Endothelial cell of umbilical vein (primary cell): ENCODE results near the gene SOX15.

Experiments used
- EZH2 ChIP-seq: IDR thresholded peaks from 2 replicates; pipeline ENCODE4 v1.6.1; 2012; ENCODE audit warnings: borderline replicate concordance, low read depth, mild to moderate bottlenecking, moderate library complexity, low read length, inconsistent platforms; ENCODE audit not compliant: severe bottlenecking
- FOS ChIP-seq: IDR thresholded peaks from 2 replicates; pipeline ENCODE4 v1.6.1; 2011; ENCODE audit warnings: mild to moderate bottlenecking, low read length, moderate library complexity, borderline replicate concordance; ENCODE audit not compliant: insufficient read depth
- JUN ChIP-seq: IDR thresholded peaks from 2 replicates; pipeline ENCODE4 v1.6.1; 2011; ENCODE audit warnings: borderline replicate concordance, low read depth; ENCODE audit not compliant: insufficient read length, insufficient read depth
- POLR2A ChIP-seq: IDR thresholded peaks from 2 replicates; pipeline ENCODE4 v1.6.1; 2012; ENCODE audit warnings: low read depth, mild to moderate bottlenecking, control low read depth, low read length
- POLR2AphosphoS5 ChIP-seq: IDR thresholded peaks from 2 replicates; pipeline ENCODE4 v1.6.1; 2012; ENCODE audit warnings: low read depth, mild to moderate bottlenecking, control low read depth, low read length, moderate library complexity; ENCODE audit not compliant: insufficient read depth
- TF ChIP-seq, protein P1 (sequence below), 2 donors: IDR thresholded peaks; 1 replicate in 1 of 2; 2 replicates in 1 of 2; pipeline ENCODE4 v1.5.1; 2011; ENCODE audit warnings: low read length in 2 of 2, mild to moderate bottlenecking in 2 of 2, moderate library complexity in 2 of 2, control low read depth in 1 of 2, inconsistent platforms in 1 of 2, low read depth in 1 of 2; ENCODE audit not compliant: insufficient read depth in 1 of 2; ENCODE audit errors: extremely low read depth in 1 of 2

DNA sequence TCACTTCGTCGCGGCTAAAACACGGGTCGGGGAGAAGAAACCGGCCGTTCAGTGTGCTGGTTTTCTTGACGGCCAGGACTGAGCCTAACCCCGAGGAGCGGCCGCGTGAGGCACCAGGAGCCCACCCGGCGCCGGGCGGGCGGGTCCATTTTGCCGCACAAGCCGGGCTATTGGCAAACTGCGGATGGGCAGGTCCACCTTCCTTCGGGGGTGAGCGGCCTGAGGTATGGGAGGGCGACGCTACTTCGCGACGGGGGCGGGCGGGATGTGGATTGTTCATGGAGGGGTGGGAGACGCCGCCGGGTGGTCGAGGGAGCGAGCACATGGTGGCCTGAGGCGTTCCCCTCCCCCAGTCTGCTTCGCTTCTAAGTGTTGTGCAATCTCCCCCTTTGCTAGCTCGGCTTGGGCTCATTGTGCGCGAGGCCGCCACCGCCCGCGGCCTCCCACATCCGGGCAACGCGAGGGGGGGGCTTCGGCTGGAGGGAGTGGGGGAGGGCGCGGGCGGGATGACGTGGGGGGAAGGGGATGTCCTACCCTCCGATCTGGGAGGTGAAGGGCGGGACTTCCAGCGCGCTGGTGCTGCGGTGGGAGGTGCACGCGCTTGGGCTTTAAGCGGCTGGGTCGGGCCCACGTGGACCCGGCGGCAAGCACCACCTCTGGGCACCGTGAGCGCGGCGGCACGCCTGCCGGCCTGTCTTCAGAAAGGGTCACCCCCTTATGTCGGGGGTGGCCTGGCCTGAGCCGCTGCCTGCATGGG, 16.4 kb downstream of the SOX15 start:
- peak; percentile 83 for TF ChIP-seq POLR2A
- no peak for TF ChIP-seq JUN
- TF ChIP-seq, protein P1, sequence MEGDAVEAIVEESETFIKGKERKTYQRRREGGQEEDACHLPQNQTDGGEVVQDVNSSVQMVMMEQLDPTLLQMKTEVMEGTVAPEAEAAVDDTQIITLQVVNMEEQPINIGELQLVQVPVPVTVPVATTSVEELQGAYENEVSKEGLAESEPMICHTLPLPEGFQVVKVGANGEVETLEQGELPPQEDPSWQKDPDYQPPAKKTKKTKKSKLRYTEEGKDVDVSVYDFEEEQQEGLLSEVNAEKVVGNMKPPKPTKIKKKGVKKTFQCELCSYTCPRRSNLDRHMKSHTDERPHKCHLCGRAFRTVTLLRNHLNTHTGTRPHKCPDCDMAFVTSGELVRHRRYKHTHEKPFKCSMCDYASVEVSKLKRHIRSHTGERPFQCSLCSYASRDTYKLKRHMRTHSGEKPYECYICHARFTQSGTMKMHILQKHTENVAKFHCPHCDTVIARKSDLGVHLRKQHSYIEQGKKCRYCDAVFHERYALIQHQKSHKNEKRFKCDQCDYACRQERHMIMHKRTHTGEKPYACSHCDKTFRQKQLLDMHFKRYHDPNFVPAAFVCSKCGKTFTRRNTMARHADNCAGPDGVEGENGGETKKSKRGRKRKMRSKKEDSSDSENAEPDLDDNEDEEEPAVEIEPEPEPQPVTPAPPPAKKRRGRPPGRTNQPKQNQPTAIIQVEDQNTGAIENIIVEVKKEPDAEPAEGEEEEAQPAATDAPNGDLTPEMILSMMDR (IDR thresholded peaks at IDR 0.05; ENCODE audit: extremely low read depth in 1 of 2, insufficient read depth in 1 of 2, low read depth in 1 of 2, low read length in 2 of 2) = no peak
- peak; percentile 83 for TF ChIP-seq POLR2AphosphoS5
- no peak for TF ChIP-seq FOS
- no peak for TF ChIP-seq EZH2
